Fibroblast of the aortic adventitia (primary cell): ENCODE measurements around the gene SEPTIN8. TPM values are rescaled to one million over a fixed set of nuclear protein-coding genes. Genes with fewer than 3 reads are reported as not detected.

Experiments used
- DNase-seq: peaks from one replicate; pipeline ENCODE4 v3.0.0-alpha.2; 2010; ENCODE audit warnings: low read depth
- H3K4me3 ChIP-seq: 2 replicates; pipeline ENCODE4 v1.5.1; 2011; ENCODE audit warnings: low read depth, mild to moderate bottlenecking, control low read depth, low read length, moderate library complexity
- total RNA-seq: library from RNA; depleted of rRNA; stranded (reverse); fragments of >200 nt; gene quantifications from 2 replicates; pipeline ENCODE4 v1.2.3, GENCODE V29; 2012; ENCODE audit warnings: low replicate concordance
- TF ChIP-seq, protein P1 (sequence below): IDR thresholded peaks from 2 replicates; pipeline ENCODE4 v1.5.1; 2011; ENCODE audit warnings: mild to moderate bottlenecking, low read length, control low read depth, inconsistent platforms; ENCODE audit not compliant: insufficient read depth

Gene SEPTIN8
- total RNA-seq, 1 donor = 43.0 TPM

DNA sequence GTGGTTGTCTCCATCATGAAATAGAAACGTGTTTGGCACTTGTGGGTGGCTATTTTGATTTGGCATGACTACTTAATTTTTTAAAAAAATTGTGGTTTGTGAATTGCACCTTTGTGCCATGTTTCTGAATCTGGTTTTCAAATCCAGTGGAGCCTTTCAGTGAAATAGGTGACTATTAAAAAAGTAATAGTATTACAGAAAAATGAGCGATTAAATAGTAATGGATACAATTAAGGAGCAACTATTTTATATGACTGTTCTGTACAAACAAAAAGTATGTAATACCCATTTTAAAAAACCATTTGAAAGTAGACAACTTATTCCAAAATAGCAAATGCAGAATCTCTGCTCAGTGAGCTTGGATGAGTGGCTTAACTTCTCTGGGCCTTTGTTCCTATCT is 39.0 kb upstream of the SEPTIN8 start:
- TF ChIP-seq, protein P1, sequence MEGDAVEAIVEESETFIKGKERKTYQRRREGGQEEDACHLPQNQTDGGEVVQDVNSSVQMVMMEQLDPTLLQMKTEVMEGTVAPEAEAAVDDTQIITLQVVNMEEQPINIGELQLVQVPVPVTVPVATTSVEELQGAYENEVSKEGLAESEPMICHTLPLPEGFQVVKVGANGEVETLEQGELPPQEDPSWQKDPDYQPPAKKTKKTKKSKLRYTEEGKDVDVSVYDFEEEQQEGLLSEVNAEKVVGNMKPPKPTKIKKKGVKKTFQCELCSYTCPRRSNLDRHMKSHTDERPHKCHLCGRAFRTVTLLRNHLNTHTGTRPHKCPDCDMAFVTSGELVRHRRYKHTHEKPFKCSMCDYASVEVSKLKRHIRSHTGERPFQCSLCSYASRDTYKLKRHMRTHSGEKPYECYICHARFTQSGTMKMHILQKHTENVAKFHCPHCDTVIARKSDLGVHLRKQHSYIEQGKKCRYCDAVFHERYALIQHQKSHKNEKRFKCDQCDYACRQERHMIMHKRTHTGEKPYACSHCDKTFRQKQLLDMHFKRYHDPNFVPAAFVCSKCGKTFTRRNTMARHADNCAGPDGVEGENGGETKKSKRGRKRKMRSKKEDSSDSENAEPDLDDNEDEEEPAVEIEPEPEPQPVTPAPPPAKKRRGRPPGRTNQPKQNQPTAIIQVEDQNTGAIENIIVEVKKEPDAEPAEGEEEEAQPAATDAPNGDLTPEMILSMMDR = no peak
- no peak for DNase-seq
- no peak overlapping the region for H3K4me3 ChIP-seq

- TF ChIP-seq, protein P1 = no peak
- H3K4me3 ChIP-seq = no peak overlapping the region
- peak; percentile 36 for DNase-seq
Observed at GRCh38 chr5:132815454-132815853, 38.4 kb upstream of the SEPTIN8 start.

DNA sequence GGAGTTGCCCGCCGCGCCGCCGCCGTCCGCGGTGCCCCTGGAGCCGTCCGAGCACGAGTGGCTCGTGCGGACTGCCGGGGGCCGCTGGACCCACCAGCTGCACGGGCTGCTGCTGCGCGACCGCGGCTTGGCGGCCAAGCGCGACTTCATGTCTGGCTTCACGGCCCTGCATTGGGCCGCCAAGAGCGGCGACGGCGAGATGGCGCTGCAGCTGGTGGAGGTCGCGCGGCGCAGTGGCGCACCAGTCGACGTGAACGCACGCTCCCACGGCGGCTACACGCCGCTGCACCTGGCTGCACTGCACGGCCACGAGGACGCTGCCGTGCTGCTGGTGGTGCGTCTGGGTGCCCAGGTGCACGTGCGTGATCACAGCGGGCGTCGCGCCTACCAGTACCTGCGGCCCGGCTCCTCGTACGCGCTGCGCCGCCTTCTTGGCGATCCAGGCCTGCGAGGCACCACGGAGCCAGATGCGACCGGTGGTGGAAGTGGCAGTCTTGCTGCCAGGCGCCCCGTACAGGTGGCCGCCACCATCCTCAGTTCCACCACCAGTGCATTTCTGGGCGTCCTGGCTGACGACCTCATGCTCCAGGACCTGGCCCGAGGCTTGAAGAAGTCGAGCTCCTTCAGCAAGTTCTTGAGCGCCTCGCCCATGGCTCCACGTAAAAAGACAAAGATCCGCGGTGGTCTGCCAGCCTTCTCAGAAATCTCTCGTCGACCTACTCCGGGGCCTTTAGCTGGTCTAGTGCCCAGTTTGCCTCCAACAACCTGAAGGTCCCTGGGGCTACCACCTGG is 37.7 kb upstream of the SEPTIN8 start:
- TF ChIP-seq, protein P1 = no peak
- no peak for DNase-seq
- no peak overlapping the region for H3K4me3 ChIP-seq

DNA sequence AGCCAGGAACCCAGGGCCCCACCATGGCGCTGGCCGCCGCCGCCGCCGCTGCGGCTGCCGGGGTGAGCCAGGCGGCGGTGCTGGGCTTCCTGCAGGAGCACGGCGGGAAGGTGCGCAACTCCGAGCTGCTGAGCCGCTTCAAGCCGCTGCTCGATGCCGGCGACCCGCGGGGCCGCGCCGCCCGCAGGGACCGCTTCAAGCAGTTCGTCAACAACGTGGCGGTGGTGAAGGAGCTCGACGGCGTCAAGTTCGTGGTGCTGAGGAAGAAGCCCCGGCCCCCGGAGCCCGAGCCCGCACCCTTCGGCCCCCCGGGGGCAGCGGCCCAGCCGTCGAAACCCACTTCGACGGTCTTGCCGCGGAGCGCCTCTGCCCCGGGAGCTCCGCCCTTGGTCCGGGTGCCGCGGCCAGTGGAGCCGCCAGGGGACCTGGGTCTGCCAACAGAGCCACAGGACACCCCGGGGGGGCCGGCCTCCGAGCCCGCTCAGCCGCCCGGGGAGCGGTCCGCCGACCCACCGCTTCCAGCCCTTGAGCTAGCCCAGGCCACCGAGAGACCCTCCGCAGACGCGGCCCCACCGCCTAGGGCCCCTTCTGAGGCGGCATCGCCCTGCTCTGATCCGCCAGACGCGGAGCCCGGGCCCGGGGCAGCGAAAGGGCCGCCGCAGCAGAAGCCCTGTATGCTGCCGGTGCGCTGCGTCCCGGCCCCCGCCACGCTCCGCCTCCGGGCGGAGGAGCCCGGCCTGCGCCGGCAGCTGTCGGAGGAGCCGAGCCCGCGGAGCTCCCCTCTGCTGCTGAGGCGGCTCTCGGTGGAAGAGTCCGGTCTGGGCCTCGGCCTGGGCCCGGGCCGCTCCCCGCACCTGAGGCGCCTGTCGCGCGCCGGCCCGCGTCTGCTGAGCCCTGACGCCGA is 36.8 kb upstream of the SEPTIN8 start:
- TF ChIP-seq, protein P1 = no peak
- no peak for DNase-seq
- no peak overlapping the region for H3K4me3 ChIP-seq

GRCh38 chr5:132812781-132813598 is 36.0 kb upstream of the SEPTIN8 start, which contains the start of gene SOWAHA:
Gene SOWAHA (plus strand): TSS chr5:132813302. CDS start chr5:132813622, 320 bp downstream.
- no peak for DNase-seq
- TF ChIP-seq, protein P1 = no peak
- H3K4me3 ChIP-seq = peak within 1 kb of the TSS; percentile 25

- no peak overlapping the region for H3K4me3 ChIP-seq
- no peak for DNase-seq
- TF ChIP-seq, protein P1 = no peak
Observed at GRCh38 chr5:132812123-132812765, 35.2 kb upstream of the SEPTIN8 start.
